Embryonic facial prominence (tissue), 1 donor: ENCODE results near the gene KDM4B.
"Not testable (repeated sequence)": the region's sequence is repeated elsewhere in the genome, so short reads cannot be mapped to it uniquely, and the experiment has no call there.

Source experiments
- DNase-seq: peaks from one replicate; pipeline ENCODE4 v3.0.0-alpha.2; 2016; ENCODE audit errors: extremely low spot score

The KDM4B gene

DNA sequence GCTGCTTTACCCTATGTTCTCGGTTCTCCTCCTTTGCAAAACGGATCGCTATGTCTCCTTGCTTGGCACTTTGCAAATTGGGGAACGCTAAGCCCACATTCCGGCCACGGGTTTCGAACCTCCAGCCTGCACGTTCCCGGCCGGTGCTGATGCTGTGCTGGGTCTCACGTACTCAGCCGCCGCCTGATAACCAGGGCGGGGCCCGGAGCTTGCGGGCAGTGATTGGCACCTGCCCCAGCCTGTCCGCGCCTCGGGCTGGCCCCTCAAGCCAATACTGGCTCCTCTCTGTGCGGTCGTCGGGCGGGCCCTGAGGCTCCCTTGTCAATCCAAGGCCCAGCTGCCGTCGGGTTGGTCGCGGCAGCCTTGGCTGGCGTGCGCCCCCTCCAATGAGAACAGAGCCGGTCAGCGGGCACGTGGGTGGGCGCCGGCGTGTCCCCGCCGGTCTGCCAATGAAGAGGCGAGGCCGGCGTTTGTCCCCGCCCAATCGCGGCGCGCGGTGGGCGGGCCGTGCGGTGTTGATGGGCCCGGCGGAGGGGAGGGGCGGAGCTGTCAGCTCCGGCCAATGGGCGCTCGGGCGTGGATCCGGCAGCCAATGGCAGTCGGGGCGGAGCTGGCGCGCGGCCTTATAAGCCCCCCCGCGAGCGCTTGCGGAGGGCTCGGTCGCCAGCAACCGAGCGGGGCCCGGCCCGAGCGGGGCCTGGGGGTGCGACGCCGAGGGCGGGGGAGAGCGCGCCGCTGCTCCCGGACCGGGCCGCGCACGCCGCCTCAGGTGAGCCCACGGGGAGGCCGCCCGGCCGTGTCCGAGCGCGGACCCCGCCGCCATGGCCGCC, at the start of gene KDM4B:
KDM4B (plus strand) TSS at position 652 of the 830 bp plus-strand sequence. CDS start 63,778 bp downstream, outside the sequence.
- peak; percentile 96 for DNase-seq

DNA sequence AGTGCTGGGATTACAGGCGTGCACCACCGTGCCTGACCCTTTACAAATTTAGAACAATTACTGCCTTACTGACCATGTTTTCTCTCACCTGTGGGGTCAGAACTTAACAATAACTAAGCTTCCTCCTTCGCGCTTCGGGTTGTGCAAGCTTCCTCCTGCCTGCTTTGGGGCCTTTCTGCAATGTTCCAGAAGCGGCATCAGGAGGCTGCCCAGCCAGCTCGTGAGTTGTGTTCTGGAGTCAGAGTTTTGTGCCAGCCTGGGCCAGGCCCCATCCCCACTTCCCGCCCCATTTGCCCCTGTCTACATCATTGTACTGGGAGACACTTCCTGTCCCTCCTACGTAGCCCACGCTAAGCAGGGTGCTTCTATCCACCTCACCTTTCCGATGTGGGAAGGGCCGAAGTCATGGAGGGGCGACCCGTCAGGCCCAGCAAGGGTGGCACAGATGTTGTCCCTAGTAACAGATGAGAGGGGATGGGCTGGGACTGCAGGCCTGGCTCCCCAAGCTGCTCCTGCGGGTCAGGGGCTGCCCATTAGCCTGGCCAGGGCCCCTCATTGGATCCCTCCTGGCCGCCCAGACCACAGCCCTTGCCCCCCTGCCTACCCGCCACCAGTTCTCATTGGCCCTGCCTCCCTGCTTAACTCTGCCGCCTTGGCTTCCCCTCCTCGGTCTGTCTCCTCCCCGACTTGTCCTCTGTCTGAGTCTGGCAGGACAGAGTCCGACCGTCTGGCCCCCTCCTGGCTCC, 46.2 kb upstream of the KDM4B start:
- DNase-seq = no peak

DNA sequence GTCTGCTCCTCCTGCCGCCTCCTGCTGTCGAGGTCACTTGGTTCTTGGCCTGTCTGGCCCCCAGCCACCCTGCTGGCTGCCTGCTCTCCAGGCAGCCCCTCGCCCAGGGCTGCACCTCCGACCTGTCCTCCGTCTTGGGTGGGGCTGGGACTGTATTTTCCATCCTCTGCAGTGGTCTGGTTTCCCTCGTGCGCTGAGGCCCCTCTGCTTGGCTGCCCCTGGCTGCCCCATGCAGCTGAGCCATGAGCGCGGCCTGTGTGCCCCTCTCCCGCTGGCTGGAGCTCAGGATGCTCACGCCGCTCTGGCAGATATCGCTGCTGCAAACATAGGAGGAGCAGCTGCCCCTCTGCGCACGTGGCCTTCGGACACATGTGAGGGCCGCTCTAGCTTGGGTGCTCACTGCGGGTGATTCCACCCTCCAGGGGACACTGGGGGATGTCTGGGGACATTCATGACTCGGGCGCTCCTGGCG, 45.6 kb upstream of the KDM4B start:
- no peak for DNase-seq

DNA sequence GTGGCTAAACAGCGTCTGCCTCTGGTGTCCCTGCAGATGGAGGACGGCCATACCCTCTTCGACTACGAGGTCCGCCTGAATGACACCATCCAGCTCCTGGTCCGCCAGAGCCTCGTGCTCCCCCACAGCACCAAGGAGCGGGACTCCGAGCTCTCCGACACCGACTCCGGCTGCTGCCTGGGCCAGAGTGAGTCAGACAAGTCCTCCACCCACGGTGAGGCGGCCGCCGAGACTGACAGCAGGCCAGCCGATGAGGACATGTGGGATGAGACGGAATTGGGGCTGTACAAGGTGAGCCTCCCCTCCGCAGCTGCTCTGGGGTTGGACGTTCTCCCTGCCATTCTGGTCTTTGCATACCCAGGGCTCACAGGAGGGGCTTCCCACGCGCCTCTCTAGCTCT, 39.7 kb upstream of the KDM4B start:
- no peak for DNase-seq

DNA sequence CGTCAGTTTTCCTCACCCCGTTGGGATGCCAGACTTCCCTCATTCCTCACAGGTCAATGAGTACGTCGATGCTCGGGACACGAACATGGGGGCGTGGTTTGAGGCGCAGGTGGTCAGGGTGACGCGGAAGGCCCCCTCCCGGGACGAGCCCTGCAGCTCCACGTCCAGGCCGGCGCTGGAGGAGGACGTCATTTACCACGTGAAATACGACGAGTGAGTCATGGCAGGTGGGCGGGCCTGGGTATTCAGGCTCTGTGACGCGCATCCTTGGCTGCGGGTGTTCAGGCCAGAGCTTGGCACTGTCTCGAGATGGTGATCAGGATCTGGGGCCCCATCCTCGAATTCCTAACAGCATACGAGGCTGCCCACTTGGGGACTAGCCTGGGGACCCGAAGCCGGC, 38.2 kb upstream of the KDM4B start:
- no peak for DNase-seq

DNA sequence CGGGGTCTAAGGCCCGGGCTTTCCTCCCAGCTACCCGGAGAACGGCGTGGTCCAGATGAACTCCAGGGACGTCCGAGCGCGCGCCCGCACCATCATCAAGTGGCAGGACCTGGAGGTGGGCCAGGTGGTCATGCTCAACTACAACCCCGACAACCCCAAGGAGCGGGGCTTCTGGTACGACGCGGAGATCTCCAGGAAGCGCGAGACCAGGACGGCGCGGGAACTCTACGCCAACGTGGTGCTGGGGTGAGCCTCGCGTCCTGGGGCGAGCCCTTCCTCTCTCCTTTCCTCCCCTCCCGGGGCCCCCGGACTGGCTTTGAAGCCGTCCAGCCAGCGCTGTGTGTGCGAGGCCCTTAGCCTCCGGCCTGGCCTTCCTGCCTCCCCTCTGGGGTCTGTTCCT, 36.2 kb upstream of the KDM4B start:
- DNase-seq = no peak

DNA sequence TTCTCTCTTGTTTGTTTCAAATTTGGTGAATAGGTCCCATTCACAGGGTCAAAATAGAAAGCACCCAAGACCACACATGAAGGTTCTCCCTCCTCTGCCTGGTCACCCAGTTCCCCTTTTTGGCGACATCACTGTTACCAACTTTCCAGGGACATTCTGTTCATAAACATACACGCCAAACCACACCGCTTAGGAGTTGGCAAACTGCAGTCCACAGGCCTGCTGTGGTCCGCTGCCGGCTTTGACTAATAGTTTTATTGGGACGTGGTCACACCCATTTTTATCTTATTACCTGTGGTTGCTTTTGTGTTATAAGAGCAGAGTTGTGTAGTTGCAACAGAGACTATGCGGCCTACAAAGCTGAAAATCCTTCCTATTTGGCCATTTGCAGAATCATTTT, 35.4 kb upstream of the KDM4B start:
- DNase-seq = no peak

DNA sequence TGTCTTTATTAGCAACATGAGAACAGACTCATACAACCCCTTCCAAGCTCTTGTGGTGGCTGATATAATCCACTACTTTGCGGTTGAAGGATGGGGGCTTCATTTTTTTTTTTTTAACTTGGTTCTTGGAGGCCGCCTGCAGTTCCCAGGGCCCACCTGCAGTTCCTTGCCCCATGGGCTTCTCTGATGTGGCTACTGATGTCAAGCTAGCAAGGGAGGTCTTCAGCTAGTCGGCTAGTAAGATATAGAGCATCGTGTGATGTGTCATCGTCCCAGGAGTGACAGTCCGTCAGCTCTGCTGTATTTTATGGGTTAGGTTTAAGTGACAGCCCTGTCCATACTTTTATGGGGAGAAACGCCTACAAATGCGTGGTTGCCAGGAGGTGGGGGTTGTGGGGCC, 33.5 kb upstream of the KDM4B start:
- no peak for DNase-seq

DNA sequence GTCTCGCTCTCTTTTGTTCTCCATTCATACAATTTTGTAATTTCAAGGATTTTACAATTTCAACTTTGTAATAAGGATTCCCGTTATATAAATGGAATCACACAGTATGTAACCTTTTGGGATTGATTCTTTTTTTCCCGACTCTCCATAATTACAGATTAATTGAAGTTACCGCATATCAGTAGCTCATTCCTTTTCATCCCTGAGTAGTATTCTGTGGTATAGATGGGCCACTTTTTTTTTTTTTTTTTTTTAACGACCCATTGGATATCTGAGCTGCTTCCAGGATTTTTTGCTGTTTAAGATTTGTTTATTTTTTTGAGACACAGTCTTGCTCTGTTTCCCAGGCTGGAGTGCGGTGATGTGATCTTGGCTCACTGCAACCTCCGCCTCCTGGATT, 31.9 kb upstream of the KDM4B start:
- no peak for DNase-seq

DNA sequence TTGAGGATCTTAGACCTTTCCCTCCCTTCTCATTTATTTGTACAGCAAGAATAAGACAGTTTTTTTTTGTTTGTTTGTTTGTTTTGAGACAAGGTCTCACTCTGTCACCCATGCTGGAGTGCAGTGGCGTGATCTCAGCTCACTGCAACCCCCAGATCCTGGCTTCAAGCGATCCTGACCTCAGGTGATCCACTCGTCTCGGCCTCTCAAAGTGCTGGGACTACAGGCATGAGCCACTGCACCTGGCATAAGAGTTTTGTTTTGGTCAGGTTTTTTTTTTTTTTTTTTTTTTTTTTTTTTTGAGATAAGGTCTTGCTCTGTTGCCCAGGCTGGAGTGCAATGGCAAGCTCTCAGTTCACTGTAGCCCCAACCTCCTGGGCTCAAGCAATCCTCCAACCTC, 30.5 kb upstream of the KDM4B start:
- DNase-seq = not testable (repeated sequence)

DNA sequence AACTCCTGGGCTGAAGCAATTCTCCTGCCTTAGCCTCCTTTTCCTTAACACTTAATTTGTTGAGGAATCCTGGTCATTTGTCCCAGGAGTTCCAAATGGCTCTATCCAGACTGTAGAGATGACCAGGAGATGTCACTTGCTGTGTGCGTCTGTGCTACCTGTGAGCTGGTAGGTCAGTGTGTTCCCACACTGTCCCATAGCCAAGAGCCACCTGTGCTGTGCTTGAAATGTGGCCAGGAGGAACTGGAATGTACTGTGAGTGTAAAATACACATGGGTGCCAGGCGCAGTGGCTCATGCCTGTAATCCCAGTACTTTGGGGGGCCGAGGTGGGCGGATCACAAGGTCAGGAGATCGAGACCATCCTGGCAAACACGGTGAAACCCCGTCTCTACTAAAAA, 29.4 kb upstream of the KDM4B start:
- DNase-seq = no peak

DNA sequence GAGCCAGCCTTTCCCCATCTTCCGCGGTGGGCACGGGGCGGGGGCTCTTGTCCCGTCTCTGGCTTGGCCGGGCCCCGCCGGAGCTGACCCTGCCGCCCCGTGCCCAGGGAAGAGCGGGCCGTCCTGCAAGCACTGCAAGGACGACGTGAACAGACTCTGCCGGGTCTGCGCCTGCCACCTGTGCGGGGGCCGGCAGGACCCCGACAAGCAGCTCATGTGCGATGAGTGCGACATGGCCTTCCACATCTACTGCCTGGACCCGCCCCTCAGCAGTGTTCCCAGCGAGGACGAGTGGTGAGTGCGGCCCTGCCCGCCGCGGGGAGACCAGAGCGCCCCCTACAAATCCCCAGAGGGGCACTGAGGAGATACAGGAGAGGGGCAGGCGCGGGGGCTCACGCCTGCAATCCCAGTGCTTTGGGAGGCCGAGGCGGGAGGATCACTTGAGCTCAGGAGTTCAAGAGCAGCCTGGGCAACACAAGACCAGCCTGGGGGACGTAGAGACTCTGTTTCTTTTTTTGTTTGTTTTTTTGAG, 27.2 kb upstream of the KDM4B start:
- not testable (repeated sequence) for DNase-seq

DNA sequence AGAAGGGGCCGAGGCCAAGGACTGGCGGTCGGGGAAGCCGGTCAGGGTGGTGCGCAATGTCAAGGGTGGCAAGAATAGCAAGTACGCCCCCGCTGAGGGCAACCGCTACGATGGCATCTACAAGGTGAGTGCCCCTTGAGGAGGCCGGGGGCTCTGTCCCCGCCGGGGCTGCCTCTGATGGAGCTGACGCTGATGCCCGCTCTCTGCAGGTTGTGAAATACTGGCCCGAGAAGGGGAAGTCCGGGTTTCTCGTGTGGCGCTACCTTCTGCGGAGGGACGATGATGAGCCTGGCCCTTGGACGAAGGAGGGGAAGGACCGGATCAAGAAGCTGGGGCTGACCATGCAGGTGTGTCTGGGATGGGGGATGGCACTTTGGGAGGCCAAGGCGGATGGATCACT, 18.3 kb upstream of the KDM4B start:
- not testable (repeated sequence) for DNase-seq

DNA sequence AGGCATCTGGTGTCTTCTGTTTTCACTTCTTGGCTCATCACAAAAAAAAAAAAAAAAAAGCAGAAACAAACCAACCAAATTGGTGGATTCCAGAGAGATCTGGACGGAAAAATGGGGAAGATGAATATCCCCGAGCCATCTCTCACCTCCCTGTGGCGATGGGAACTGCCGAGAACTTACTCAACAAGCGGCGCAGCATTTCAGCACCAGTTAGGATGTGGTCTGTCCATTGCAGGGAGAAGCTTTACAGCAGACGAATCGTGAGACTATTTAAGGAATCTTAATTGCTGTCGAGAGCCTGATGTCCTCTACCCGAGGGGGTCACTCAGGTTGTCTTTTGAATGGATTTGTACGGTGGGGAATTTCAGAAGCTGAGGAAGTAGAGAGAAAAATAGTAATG, 17.3 kb upstream of the KDM4B start:
- no peak for DNase-seq

DNA sequence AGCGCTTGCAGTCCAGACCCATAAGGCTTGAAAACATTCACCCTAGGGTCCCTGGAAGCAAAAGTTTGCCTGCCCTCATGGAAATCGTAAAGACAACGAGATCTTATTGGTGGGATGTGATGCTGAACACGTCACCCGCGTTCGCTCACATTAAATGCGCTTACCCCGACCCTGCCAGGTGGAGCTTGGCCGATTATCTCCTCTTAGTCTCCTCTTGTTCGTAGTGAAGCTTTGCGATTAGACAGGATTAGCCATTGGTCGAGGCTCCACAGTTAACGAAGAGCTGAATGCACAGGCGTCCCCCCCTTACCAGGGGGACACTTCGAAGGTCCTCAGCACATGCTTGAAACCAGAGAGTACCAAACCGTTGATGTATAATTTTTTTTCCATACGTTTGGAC, 16.0 kb upstream of the KDM4B start:
- no peak for DNase-seq

DNA sequence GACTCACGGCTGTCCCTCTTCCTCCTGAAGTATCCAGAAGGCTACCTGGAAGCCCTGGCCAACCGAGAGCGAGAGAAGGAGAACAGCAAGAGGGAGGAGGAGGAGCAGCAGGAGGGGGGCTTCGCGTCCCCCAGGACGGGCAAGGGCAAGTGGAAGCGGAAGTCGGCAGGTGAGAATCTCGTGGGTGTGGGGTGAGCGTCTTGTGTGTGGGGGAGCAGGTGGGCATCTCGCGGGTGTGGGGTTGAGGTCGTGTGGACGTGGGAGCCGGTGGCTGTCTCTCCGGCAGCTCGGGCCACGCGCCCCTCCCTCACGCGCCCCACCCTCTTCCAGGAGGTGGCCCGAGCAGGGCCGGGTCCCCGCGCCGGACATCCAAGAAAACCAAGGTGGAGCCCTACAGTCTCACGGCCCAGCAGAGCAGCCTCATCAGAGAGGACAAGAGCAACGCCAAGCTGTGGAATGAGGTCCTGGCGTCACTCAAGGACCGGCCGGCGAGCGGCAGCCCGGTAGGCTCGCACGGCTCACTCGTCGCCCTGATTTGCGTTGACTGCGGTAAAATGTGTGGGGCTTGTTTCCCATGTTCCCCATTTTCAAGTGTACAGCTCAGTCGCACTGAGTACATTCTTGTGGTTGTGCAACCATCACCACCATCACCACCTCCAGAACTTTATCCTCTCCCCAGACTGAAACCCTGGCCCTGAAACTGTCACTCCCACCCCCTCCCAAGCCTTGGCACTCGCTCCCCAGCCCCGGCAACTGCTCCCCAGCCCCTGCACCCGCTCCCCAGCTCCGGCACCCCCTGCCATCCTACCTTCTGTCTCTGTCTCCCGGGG, 14.4 kb upstream of the KDM4B start:
- DNase-seq = not testable (repeated sequence)

DNA sequence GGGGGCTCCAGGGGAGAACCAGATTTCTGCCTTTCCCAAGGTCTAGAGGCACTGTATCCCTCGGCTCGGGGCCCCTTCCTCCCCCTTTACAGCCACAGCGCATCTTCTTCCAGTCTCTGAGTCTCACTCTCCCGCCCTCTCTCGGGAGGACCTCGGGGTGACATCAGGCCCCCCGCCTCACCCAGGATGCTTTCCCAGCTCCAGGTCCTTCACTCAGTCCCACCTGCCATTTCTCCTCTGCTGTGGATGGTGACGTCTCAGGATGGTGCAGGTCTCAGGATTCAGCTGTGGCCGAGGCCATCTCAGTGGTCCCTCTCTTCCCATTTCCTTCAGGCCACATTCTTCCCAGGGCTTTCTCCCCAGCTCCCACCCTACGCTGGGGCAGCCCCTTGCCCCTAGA, 13.6 kb upstream of the KDM4B start:
- DNase-seq = no peak

DNA sequence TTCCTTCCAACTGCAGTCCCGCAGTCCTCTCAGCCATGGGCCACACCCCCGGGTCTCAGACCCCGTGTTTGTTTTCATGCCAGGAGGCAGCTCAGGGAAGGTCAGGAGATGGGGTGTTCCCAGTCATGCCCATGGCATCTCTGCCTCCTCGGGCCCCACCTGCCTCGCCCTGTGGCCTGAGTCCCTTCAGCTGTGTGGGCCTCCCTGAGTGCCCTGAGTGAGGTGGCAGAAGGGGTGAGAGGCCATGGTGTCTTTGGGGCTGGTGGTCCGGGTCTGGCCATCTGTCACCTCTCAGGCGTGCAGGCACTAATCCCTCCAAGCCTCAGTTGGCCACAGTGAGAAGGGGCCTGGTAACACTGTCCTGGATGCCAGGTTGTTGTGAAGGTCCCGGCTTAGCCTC, 10.9 kb upstream of the KDM4B start:
- DNase-seq = no peak

DNA sequence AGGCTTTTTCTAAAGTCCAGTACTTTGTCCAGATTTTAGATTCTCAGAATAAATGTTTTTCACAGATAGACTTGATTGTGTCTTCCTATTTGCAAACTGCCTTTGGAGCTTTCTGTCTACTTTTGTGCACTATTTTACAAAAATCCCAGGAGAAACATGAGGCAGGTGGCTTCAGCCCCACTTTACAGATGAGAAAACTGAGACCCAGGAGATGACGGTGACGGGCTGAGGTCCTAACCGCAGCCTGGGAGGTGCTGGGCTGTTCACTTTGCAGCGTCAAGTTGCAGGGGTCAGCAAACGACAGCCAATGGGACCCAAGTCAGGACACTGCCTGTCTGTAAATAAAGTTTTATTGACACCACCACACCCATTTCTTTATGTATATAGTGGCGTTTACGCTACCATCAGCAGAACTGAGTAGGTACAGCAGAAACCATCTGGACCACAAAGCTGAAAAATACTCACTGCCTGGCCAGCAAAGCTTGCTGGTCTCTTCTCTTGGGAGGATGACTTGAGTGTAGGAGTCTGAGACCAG, 6.8 kb upstream of the KDM4B start:
- no peak for DNase-seq

DNA sequence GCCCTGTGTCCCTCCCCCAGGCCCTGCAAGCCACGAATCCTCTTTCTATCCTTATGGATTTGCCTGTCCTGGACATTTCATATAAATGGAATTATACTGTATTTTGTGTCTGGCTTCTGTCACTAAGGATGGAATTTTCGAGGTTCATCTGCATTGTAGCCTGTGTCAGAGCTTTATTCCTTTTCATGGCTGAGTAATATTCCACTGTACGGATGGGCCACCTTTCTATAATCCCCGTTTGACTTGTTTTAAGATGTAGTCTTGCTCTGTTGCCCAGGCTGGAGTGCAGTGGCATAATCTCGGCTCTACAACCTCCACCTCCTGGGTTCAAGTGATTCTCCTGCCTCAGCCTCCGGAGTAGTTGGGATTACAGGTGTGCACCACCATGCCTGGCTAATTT, 3.9 kb upstream of the KDM4B start:
- no peak for DNase-seq

DNA sequence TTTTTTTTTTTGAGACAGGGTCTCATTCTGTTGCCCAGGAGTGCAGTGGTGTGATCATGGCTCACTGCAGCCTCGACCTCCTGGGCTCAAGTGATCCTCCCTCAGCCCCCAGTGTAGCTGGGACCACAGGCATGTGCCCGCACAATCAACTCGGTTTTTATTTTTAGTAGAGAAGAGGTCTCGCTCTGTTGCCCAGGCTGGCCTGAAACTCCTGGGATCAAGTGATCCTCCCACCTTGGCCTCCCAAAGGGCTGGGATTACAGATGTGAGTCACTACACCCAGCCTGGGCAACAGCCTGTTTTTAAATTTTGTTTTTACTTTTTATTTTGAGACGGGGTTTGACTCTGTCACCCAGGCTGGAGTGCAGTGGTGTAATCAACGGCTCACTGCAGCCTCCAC, 2.3 kb upstream of the KDM4B start:
- DNase-seq = no peak
